ENCODE results near the gene ACTR3. TPM values are rescaled to one million over a fixed set of nuclear protein-coding genes. Genes with fewer than 3 reads are reported as not detected.

Gene ACTR3
- total and polyA plus RNA-seq, 2 experiments from 2014 or later, result 361 to 410 TPM

- Histone ChIP-seq H3K4me1 (ENCODE audit: insufficient read depth) (peaks cover 78% of the 10 kb centered on the region), H3K79me2 (ENCODE audit: insufficient read depth) (peaks cover 99% of the 10 kb centered on the region), H4K20me1 (ENCODE audit: insufficient read depth) (peaks cover 47% of the 10 kb centered on the region), H3F3A (ENCODE audit: insufficient read depth) (peaks cover 54% of the 10 kb centered on the region), H2AFZ (no peak overlapping the region), H3K36me3 (ENCODE audit: low read depth) (no peaks in the 10 kb centered on the region), H3K27me3 (replicated peaks; ENCODE audit: insufficient read depth) (no peaks in the 10 kb centered on the region), H3K4me2 (ENCODE audit: unreplicated experiment) (peak overlapping the region; percentile 74), H3K4me3 (peak overlapping the region; percentile 36; the same call in 1 of the 2 replicates), H3K9me3 (ENCODE audit: low read depth) (no peaks in the 10 kb centered on the region), H3K9ac (peak overlapping the region; percentile 46), H3K9me2 (ENCODE audit: insufficient read depth) (no peaks in the 10 kb centered on the region), H3K27ac (peak overlapping the region; percentile 77)
- peak; percentile 40 for DNase-seq
- in situ Hi-C loops (cut with MboI), result loop anchor here (10.0 kb wide), 1 partner anchor 143 kb away; the partner anchor contains the start of gene SLC35F5
- TF ChIP-seq EZH2 (IDR thresholded peaks at IDR 0.05; ENCODE audit: insufficient read depth, poor library complexity, severe bottlenecking) (no peak), EZH2phosphoT487 (IDR thresholded peaks at IDR 0.05; ENCODE audit: insufficient read depth, low read depth) (no peak)
These were observed 8.2 kb downstream of the ACTR3 start for GRCh38 chr2:113898081-113898480.

GRCh38 chr2:113899166-113899565 is 9.3 kb downstream of the ACTR3 start:
- Histone ChIP-seq H3K36me3 (ENCODE audit: low read depth) (no peaks in the 10 kb centered on the region), H3K9ac (peak overlapping the region; percentile 46; the same call in 1 of the 2 replicates), H3K4me2 (ENCODE audit: unreplicated experiment) (peak overlapping the region; percentile 74), H3K27me3 (replicated peaks; ENCODE audit: insufficient read depth) (no peaks in the 10 kb centered on the region), H2AFZ (no peak overlapping the region), H3K9me2 (ENCODE audit: insufficient read depth) (no peaks in the 10 kb centered on the region), H3K4me1 (ENCODE audit: insufficient read depth) (peaks cover 68% of the 10 kb centered on the region), H3K79me2 (ENCODE audit: insufficient read depth) (peaks cover 99% of the 10 kb centered on the region), H3F3A (ENCODE audit: insufficient read depth) (peaks cover 44% of the 10 kb centered on the region), H3K9me3 (ENCODE audit: low read depth) (no peaks in the 10 kb centered on the region), H3K4me3 (no peak overlapping the region), H4K20me1 (ENCODE audit: insufficient read depth) (peaks cover 46% of the 10 kb centered on the region), H3K27ac (peak overlapping the region; percentile 77)
- in situ Hi-C loops (cut with MboI), result loop anchor here (10.0 kb wide), 1 partner anchor 144 kb away; the partner anchor contains the start of gene SLC35F5
- no peak for DNase-seq
- no peak for TF ChIP-seq EZH2phosphoT487 (IDR thresholded peaks at IDR 0.05; ENCODE audit: insufficient read depth, low read depth)

GRCh38 chr2:113901943-113902342 is 12.1 kb downstream of the ACTR3 start:
- no peaks in the 10 kb centered on the region for H3K36me3 ChIP-seq (ENCODE audit: low read depth)
- TF ChIP-seq EZH2 (IDR thresholded peaks at IDR 0.05; ENCODE audit: insufficient read depth, poor library complexity, severe bottlenecking) (no peak), EZH2phosphoT487 (IDR thresholded peaks at IDR 0.05; ENCODE audit: insufficient read depth, low read depth) (no peak)
- DNase-seq, result no peak
- H4K20me1 ChIP-seq (ENCODE audit: insufficient read depth), result peaks cover 58% of the 10 kb centered on the region
- H3K9me3 ChIP-seq (ENCODE audit: low read depth), result no peaks in the 10 kb centered on the region
- H3K4me3 ChIP-seq, result no peak overlapping the region
- no peak overlapping the region for H2AFZ ChIP-seq
- peaks cover 42% of the 10 kb centered on the region for H3K4me1 ChIP-seq (ENCODE audit: insufficient read depth)
- in situ Hi-C loops (cut with MboI), result no loop called here
- peaks cover 27% of the 10 kb centered on the region for H3F3A ChIP-seq (ENCODE audit: insufficient read depth)
- H3K9me2 ChIP-seq (ENCODE audit: insufficient read depth), result no peaks in the 10 kb centered on the region
- no peak overlapping the region for H3K4me2 ChIP-seq (ENCODE audit: unreplicated experiment)
- no peak overlapping the region for H3K9ac ChIP-seq
- WGBS, 2 experiments (ENCODE audit: low coverage in 1 of 2, low lambda C conversion rate in 2 of 2, missing lambda C conversion rate in 2 of 2), result 85 to 96% methylated on average over 2 of the region's 2 CpGs
- peaks cover 100% of the 10 kb centered on the region for H3K79me2 ChIP-seq (ENCODE audit: insufficient read depth)
- H3K27ac ChIP-seq, result no peak overlapping the region
- H3K27me3 ChIP-seq (replicated peaks; ENCODE audit: insufficient read depth), result no peaks in the 10 kb centered on the region

GRCh38 chr2:113905886-113906285 is 16.0 kb downstream of the ACTR3 start:
- in situ Hi-C loops (cut with MboI), result no loop called here
- H4K20me1 ChIP-seq (ENCODE audit: insufficient read depth), result peaks cover 56% of the 10 kb centered on the region
- TF ChIP-seq EZH2phosphoT487 (IDR thresholded peaks at IDR 0.05; ENCODE audit: insufficient read depth, low read depth), result no peak
- TF ChIP-seq EZH2 (IDR thresholded peaks at IDR 0.05; ENCODE audit: insufficient read depth, poor library complexity, severe bottlenecking), result no peak

DNA sequence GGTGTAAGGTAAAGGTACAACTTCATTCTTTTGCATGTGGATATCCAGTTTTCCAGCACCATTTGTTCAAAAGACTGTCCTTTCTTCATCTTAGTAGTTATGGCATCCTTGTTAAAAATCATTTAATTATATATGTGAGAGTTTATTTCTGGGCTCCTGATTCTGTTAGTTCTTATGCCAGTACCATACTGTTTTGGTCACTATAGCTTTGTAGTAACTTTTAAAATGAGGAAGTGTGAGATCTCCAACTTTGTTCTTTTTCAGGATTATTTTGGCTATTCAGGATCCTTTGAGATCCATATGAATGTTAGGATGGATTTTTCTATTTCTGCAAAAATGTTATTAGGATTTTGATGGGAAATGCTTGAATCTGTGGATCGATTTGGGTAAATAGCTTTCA is 16.8 kb downstream of the ACTR3 start:
- Histone ChIP-seq H3K9me3 (ENCODE audit: low read depth) (no peaks in the 10 kb centered on the region), H3K79me2 (ENCODE audit: insufficient read depth) (peaks cover 100% of the 10 kb centered on the region), H3F3A (ENCODE audit: insufficient read depth) (peaks cover 26% of the 10 kb centered on the region; the same call in 1 of the 2 replicates), H3K4me2 (ENCODE audit: unreplicated experiment) (no peak overlapping the region), H4K20me1 (ENCODE audit: insufficient read depth) (peaks cover 60% of the 10 kb centered on the region), H3K36me3 (ENCODE audit: low read depth) (no peaks in the 10 kb centered on the region), H3K9me2 (ENCODE audit: insufficient read depth) (no peaks in the 10 kb centered on the region), H3K27me3 (replicated peaks; ENCODE audit: insufficient read depth) (no peaks in the 10 kb centered on the region), H3K4me3 (no peak overlapping the region), H2AFZ (no peak overlapping the region), H3K9ac (no peak overlapping the region), H3K27ac (no peak overlapping the region), H3K4me1 (ENCODE audit: insufficient read depth) (peaks cover 11% of the 10 kb centered on the region)
- DNase-seq, result no peak
- in situ Hi-C loops (cut with MboI), result no loop called here
- TF ChIP-seq EZH2phosphoT487 (IDR thresholded peaks at IDR 0.05; ENCODE audit: insufficient read depth, low read depth) (no peak), EZH2 (IDR thresholded peaks at IDR 0.05; ENCODE audit: insufficient read depth, poor library complexity, severe bottlenecking) (no peak)
- WGBS, 2 experiments (ENCODE audit: low coverage in 1 of 2, low lambda C conversion rate in 2 of 2, missing lambda C conversion rate in 2 of 2), result 98 to 100% methylated on average over 1 of the region's 1 CpG

More at GRCh38 chr2:113905886-113906285, 16.0 kb downstream of the ACTR3 start:
- Histone ChIP-seq H3K36me3 (ENCODE audit: low read depth) (no peaks in the 10 kb centered on the region), H3K27ac (no peak overlapping the region), H3K27me3 (replicated peaks; ENCODE audit: insufficient read depth) (no peaks in the 10 kb centered on the region), H3K4me3 (no peak overlapping the region), H3F3A (ENCODE audit: insufficient read depth) (peaks cover 26% of the 10 kb centered on the region; the same call in 1 of the 2 replicates), H2AFZ (no peak overlapping the region), H3K9ac (no peak overlapping the region), H3K4me1 (ENCODE audit: insufficient read depth) (peaks cover 13% of the 10 kb centered on the region), H3K9me3 (ENCODE audit: low read depth) (no peaks in the 10 kb centered on the region), H3K9me2 (ENCODE audit: insufficient read depth) (no peaks in the 10 kb centered on the region), H3K4me2 (ENCODE audit: unreplicated experiment) (no peak overlapping the region), H3K79me2 (ENCODE audit: insufficient read depth) (peaks cover 100% of the 10 kb centered on the region)
- WGBS, 2 experiments (ENCODE audit: low coverage in 1 of 2, low lambda C conversion rate in 2 of 2, missing lambda C conversion rate in 2 of 2), result 96 to 97% methylated on average over 1 of the region's 1 CpG
- DNase-seq, result no peak

All from GM23248 (cell line).